MCF 10A (cell line): ENCODE results near the gene IPO5. TPM values are rescaled to one million over a fixed set of nuclear protein-coding genes. Genes with fewer than 3 reads are reported as not detected.

Experiments used
- BruUV-seq: library from RNA; stranded (reverse); fragments of 400-500 nt; replicated peaks from 2 replicates; lab custom pipeline; 2021; lab: Mats Ljungman, UMichigan
- CTCF ChIA-PET: fragments of 300-600 bp; sonication (Branson Sonifier 250); formaldehyde crosslinking; extraction: SDS; loops from one replicate; lab custom pipeline; 2021; ENCODE audit warnings: antibody characterized with exemption, inconsistent platforms; lab: Yijun Ruan, JAX
- POLR2A ChIA-PET: fragments of 300-600, 350-650 bp; sonication (Branson Sonifier 250); formaldehyde crosslinking; extraction: SDS; loops from one replicate; lab custom pipeline; 2020; ENCODE audit warnings: antibody characterized with exemption, inconsistent platforms; lab: Yijun Ruan, JAX
- DNase-seq: peaks from one replicate; pipeline ENCODE4 v3.0.0-alpha.2; 2018; ENCODE audit not compliant: unreplicated experiment
- H3K27ac Mint-ChIP-seq: one replicate; pipeline ENCODE4 v1.8.0; 2022; ENCODE audit warnings: mild to moderate bottlenecking, low read depth, mixed read lengths; ENCODE audit not compliant: unreplicated experiment
- H3K27me3 Mint-ChIP-seq: one replicate; pipeline ENCODE4 v1.8.0; 2022; ENCODE audit warnings: mixed read lengths; ENCODE audit not compliant: insufficient read depth, unreplicated experiment
- H3K36me3 Mint-ChIP-seq: one replicate; pipeline ENCODE4 v1.8.0; 2022; ENCODE audit warnings: mild to moderate bottlenecking, moderate library complexity, mixed read lengths; ENCODE audit not compliant: insufficient read depth, unreplicated experiment
- H3K4me1 Mint-ChIP-seq: one replicate; pipeline ENCODE4 v1.8.0; 2022; ENCODE audit warnings: mixed read lengths; ENCODE audit not compliant: insufficient read depth, unreplicated experiment
- H3K4me3 Mint-ChIP-seq: one replicate; pipeline ENCODE4 v1.8.0; 2022; ENCODE audit warnings: mild to moderate bottlenecking, moderate library complexity, mixed read lengths; ENCODE audit not compliant: unreplicated experiment
- H3K9me3 Mint-ChIP-seq: one replicate; pipeline ENCODE4 v1.8.0; 2022; ENCODE audit warnings: mixed read lengths; ENCODE audit not compliant: unreplicated experiment
- CTCF ChIP-seq: fragments of 200-600 bp; IDR thresholded peaks from one replicate; pipeline ENCODE4 v1.8.0; 2022; ENCODE audit warnings: antibody characterized with exemption, mild to moderate bottlenecking; ENCODE audit not compliant: unreplicated experiment
- intact Hi-C: fragments of 100-400 bp; cut with micrococcal nuclease; formaldehyde crosslinking; loops from 2 replicates; pipeline ENCODE4 v1.14.1; 2022
- total RNA-seq: library from RNA; stranded (reverse); gene quantifications from 2 replicates; pipeline ENCODE4 v1.2.3, GENCODE V29; 2022

Gene IPO5
- total RNA-seq, 1 experiment from 2014 or later, result 200 TPM

- H3K27ac Mint-ChIP-seq, result no peak overlapping the region
- ChIA-PET POLR2A (interaction anchor here (1.0 kb wide), 1 partner anchor 658 kb away, joined by 3 read pairs; no protein-coding TSS in a partner anchor), CTCF (interaction anchor here (0.8 to 0.9 kb wide), 2 partner anchors 11 to 872 kb away, joined by 3 read pairs; no protein-coding TSS in a partner anchor)
- TF ChIP-seq CTCF, result no peak
- peaks cover 90% of the 10 kb centered on the region for H3K36me3 Mint-ChIP-seq
- no peak for DNase-seq
- H3K9me3 Mint-ChIP-seq, result no peaks in the 10 kb centered on the region
- H3K4me1 Mint-ChIP-seq, result peaks cover 7% of the 10 kb centered on the region
- no peaks in the 10 kb centered on the region for H3K27me3 Mint-ChIP-seq
- H3K4me3 Mint-ChIP-seq, result no peak overlapping the region
- BruUV-seq, result no TSS peak
- intact Hi-C loops, result loop anchor here (5.0 kb wide), 1 partner anchor 156 kb away; no protein-coding TSS in a partner anchor
Observed at GRCh38 chr13:98013241-98013640, 59.8 kb downstream of the IPO5 start.

GRCh38 chr13:98014766-98015165 lies 61.3 kb downstream of the IPO5 start:
- no peaks in the 10 kb centered on the region for H3K9me3 Mint-ChIP-seq
- H3K36me3 Mint-ChIP-seq, result peaks cover 90% of the 10 kb centered on the region
- H3K4me3 Mint-ChIP-seq, result no peak overlapping the region
- intact Hi-C loops, result loop anchor here (5.0 kb wide), 1 partner anchor 157 kb away; no protein-coding TSS in a partner anchor
- BruUV-seq, result no TSS peak
- DNase-seq, result peak; percentile 43
- H3K27ac Mint-ChIP-seq, result peak overlapping the region; percentile 5
- H3K27me3 Mint-ChIP-seq, result no peaks in the 10 kb centered on the region
- CTCF ChIA-PET, result interaction anchor here (0.7 kb wide), 2 partner anchors 172 to 850 kb away, joined by 3 to 6 read pairs; no protein-coding TSS in a partner anchor
- TF ChIP-seq CTCF, result no peak
- H3K4me1 Mint-ChIP-seq, result peaks cover 7% of the 10 kb centered on the region
- POLR2A ChIA-PET, result no interaction called here

- POLR2A ChIA-PET, result no interaction called here
- H3K36me3 Mint-ChIP-seq, result peaks cover 91% of the 10 kb centered on the region
- BruUV-seq, result no TSS peak
- no peak overlapping the region for H3K27ac Mint-ChIP-seq
- H3K4me1 Mint-ChIP-seq, result peaks cover 12% of the 10 kb centered on the region
- no peak overlapping the region for H3K4me3 Mint-ChIP-seq
- intact Hi-C loops, result no loop called here
- no peak for DNase-seq
- no peak for TF ChIP-seq CTCF
- H3K9me3 Mint-ChIP-seq, result no peaks in the 10 kb centered on the region
- H3K27me3 Mint-ChIP-seq, result no peaks in the 10 kb centered on the region
- CTCF ChIA-PET, result interaction anchor here (1.2 kb wide), 1 partner anchor 284 kb away, joined by 6 read pairs; no protein-coding TSS in a partner anchor
Observed at GRCh38 chr13:98018293-98018692, 64.8 kb downstream of the IPO5 start.

GRCh38 chr13:98019186-98019585 lies 65.7 kb downstream of the IPO5 start:
- Mint-ChIP-seq H3K27ac (no peak overlapping the region), H3K9me3 (no peaks in the 10 kb centered on the region), H3K4me1 (peaks cover 12% of the 10 kb centered on the region), H3K4me3 (no peak overlapping the region), H3K36me3 (peaks cover 93% of the 10 kb centered on the region), H3K27me3 (no peaks in the 10 kb centered on the region)
- no peak for DNase-seq
- TF ChIP-seq CTCF, result no peak
- intact Hi-C loops, result no loop called here
- ChIA-PET CTCF (interaction anchor here (1.2 kb wide), 1 partner anchor 283 kb away, joined by 6 read pairs; no protein-coding TSS in a partner anchor), POLR2A (interaction anchor here (1.7 kb wide), 1 partner anchor 11 kb away, joined by 4 read pairs; no protein-coding TSS in a partner anchor)
- no TSS peak for BruUV-seq
